NCI-H146 treated with DMSO at 0.1 percent for 48 hours (cell line): ENCODE data around the gene MCTP1.
A peak's percentile ranks its signal among the peaks of the same experiment; 100 is the strongest.
"Not testable (repeated sequence)": the region's sequence is repeated elsewhere in the genome, so short reads cannot be mapped to it uniquely, and the experiment has no call there.

Experiments
- DNase-seq: peaks from one replicate; lab custom pipeline; 2025; ENCODE audit not compliant: unreplicated experiment; lab: John Stamatoyannopoulos, UW

The MCTP1 gene

DNA sequence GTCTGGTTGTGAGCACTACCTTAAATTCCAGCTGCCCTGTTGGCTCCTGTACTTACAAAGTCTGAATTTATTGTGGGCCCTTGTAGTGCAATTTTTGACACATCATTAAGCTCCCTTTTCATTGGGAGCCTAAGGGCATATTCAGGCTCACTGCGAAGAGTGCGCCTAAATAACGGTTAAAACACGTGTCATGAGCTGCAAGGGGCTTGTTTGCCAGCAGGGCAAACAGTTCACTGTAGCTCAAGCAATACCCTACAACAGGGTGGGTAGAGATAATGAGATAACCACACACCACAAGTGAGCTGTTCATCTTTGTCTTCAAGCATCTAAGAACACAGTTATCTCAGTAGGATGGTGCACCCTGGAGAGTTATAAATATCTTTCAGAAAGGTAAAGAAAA lies 452.2 kb downstream of the MCTP1 start:
- no peak for DNase-seq

DNA sequence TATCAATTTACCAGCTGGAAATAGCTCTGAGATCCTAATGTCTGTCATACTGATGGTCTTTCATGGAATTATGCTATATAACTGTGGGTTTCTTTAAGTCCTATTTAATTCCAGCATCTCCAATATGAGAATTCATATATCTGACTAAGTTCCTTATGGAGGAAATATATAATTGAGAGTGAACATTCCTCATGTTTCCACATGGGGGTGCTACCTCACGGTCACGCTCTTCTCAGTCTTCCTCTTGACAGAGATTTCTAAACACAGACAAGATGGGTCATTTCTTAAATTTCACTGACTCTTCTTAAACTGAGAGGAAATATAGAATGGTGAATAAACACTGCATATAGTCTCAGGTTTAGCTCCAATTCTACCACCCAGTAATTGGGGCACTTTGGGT lies 454.4 kb downstream of the MCTP1 start:
- DNase-seq, result no peak

DNA sequence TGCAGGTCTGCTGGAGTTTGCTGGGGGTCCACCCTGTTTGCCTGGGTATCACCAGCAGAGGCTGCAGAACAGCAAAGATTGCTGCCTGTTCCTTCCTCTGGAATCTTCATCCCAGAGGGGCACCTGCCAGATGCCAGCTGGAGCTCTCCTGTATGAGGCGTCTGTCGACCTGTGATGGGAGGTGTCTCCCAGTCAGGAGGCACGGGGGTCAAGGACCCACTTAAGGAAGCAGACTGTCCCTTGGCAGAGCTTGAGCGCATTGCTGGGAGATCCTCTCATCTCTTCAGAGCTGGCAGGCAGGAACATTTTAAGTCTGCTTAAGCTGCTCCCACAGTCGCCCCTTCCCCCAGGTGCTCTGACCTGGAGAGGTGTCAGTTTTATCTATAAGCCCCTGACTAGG lies 456.7 kb downstream of the MCTP1 start:
- DNase-seq, result not testable (repeated sequence)

DNA sequence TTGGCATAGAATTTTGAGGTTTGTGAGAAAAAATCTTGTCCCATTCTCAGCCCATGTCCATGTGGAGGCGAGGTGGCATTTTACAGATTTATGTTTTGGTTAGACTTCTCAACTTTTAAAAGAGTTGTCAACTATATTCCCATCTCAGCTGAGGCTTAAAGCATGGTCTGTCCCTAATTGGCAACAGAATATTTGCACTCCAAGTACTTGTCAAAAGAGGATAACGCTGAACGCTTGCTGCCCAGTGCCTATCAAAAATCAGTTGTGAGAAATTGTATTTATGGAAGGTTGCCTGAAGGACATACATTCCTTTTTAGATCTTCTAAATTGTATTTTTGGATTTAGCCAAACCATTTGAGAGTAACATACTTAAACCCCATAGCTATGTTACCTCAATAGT lies 464.4 kb downstream of the MCTP1 start:
- no peak for DNase-seq

DNA sequence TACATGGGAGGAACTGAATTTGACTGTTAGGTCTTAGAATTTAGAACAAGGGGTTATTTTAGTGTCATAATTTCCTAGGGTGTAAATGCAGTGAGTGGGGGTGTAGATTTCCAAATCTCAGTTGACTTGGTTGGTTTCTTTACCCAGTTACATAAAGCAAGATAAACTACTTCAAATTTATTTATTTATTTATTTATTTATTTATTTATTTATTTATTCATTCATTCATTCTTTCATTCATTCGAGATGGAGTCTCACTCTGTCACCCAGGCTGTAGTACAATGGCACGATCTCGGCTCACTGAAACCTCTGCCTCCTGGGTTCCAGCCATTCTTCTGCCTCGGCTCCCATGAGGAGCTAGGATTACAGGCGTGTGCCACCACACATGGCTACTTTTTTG lies 466.0 kb downstream of the MCTP1 start:
- no peak for DNase-seq

DNA sequence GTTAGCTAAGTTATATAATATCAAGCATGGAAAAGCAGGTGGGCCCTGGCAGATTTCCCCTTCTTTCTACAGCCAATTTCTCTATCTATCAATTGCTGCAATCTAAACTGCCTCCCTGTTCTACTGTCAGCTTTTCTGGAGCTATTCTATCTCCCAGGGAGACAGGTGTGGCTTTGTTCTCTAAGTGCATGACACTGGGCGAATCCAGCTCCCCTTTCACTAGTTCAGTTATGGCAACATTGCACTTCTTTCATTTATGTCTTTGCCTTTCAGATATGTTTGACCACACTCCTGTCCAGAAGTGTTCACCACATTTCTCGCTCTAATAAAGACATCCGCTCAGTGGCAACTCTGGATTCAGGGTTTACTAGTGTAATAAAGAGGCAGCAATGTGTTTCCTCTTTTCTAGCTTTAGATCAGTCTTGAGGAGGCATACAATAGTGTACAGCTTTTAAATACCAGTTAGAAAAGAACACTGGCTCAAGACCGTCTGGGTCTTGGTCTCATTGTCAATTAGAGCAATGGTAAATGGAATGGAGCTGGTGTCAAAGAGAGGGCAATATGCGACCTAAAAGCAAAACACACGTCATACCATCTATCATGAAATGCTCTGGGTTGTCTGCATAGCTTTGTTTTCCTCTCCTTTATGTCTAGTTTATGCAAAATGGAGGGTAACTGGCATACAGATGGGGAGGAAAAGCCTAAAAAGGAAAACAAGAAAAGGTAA lies 469.4 kb downstream of the MCTP1 start:
- peak; percentile 61 for DNase-seq

DNA sequence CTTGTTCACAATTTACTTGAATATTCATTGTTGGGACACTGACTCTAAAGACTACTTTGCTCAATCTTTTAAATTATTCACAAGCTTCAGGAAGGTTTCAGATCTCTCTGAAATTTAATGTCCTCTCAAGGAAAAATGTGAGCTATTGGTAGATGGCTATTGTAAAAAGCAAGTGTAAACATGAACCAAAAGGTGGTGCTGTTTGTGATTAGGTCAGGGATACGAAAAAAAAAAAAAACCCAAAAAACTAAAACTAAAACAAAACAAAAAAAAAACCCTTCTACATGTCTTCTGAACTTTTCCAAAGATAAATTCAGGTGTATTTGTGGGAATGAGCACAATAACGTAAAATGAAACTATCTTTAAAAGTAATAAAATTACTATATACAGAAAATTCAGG lies 472.7 kb downstream of the MCTP1 start:
- DNase-seq, result no peak

DNA sequence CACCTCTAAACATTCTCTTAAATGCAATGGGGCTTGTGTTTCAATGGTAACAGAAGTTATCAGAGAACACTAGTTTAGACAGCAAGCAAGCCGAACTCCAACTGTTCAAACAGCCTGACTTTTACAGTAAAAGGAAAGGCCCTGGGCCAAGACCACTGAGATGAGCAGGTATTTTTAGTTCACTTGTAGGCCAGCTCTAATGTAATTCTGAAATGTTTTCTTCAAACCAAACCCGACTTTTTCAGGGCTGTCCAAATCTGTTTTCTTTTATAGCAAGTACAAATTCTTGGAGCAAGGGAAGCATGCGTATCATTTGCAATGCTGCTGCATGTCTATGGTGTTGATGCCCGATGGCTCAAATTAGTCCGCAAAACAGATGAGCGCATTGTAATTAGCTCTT lies 473.6 kb downstream of the MCTP1 start:
- no peak for DNase-seq

DNA sequence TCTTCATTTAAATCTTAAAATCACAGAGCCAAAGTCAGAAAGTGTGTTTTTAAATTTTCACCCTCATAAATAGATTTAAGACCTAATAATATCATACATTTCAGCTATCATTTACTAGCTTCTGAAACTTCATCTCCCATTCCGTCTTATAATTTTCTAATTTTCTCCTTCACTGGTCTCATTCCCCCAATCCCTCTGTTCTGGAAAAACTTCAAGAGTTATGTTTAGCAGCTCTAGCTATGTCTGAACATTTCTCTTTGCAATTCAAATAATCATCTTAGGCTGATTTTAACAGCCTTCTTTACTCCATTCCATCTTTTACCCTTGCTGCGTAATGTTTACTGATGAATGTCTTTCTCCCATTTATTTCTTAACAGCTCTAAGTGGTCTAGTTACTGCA lies 474.0 kb downstream of the MCTP1 start:
- no peak for DNase-seq

DNA sequence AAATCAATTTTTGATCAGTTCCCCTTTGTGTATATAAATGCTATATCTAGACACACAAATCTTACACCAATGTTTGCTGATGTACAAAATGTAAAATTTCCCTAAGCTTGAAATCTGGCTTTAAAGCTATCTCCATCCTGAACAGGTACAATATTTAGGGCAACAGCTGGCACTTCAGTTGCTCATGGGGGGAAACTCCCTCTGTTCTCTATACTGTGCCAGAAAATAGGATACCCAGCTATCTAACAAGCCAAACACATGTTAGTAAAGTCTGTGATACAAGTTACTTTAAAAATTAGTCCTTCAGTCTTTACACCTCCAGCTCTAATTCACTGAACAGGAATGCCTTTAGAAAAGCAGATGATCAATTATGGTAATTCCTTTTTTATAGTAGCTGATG lies 474.6 kb downstream of the MCTP1 start:
- DNase-seq, result no peak

DNA sequence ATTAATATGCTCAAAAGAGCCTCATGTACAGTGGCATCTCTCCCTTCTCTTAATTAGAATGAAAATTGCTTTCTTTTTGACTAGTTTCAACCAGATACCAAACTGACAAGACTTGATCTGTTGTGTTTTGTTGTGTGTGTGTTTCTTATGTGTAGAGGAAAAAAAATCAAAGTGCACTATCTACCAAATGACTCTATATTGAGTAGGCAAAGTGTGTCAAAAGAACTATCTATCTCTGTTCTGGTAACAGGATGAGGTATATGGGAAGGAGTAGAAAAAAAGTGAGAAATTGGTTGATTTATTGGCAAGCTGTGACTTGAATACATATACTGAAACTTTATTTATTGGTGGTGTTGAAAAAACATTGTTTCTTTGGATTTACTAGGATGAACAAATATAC lies 476.4 kb downstream of the MCTP1 start:
- no peak for DNase-seq

DNA sequence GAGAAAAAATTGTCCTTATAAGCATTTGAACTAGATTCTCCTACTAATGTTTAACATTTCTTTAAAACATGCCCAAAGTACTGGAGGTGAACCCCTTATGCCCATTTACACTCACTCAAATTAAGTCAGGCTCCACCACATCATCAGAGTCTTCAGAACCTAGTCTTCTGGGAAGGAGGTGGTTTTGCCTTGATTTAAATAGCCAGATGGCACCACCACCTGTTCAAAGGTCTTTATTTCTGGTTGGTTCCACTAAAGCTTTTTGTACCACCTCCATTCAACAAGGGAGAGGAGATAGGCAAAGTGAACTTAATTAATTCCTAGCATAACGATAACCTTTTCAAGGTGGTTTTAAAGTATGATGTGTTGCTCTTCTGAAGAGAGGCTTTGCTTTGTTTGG lies 476.9 kb downstream of the MCTP1 start:
- no peak for DNase-seq

DNA sequence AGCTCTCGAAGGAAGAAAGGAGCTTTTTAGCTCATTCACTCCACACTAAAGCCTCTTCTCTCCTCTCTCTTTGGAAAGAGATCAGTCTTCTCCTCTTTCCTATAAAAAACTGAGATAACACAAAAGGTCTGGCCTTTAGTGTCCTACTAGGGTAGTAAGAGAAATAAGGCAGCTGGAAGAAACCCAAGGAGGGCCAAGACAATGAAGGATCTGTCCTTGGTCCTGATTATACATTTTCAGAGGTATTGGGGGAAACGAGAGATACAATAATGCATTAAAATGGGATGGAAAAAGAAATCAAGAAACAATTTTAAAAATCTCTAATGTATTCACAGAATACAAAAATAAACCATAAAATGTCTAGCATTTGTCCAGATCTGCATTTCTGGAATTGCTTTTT lies 482.4 kb downstream of the MCTP1 start:
- no peak for DNase-seq

DNA sequence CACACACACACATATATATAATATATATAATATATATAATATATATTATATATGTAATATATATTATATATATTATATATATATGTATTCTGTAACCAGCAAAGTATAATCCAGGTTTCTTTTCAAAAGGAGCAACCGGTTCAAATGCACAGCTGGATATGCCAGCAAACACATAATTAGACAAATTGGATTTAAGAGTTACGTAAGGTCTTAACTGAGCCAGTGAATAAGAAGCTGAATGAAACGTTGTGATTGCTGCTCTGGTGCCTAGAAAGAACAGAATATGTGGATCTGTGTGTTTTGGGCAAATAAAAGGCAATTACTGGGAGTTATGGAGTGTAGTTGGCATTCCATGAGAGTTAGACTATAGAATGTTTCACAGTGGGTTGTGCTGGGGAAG lies 488.3 kb downstream of the MCTP1 start:
- DNase-seq, result no peak

DNA sequence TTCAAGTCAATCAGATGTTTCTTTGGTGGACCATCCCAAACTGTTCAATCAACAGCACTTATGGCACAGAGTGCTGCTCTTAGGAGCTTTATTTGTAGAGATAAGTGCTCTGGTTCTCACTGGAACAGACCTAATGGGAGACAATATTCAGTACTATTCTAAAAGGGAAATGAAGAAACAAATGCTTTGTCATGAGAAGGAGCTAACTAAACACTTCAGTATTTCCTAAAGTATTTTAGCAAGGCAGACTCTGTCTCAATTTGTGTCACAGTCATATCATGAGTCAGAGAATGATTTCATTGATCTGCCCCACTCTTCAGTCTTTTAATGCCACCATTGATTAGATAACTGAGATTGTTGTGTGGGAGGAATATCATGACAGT lies 491.1 kb downstream of the MCTP1 start:
- DNase-seq, result no peak

DNA sequence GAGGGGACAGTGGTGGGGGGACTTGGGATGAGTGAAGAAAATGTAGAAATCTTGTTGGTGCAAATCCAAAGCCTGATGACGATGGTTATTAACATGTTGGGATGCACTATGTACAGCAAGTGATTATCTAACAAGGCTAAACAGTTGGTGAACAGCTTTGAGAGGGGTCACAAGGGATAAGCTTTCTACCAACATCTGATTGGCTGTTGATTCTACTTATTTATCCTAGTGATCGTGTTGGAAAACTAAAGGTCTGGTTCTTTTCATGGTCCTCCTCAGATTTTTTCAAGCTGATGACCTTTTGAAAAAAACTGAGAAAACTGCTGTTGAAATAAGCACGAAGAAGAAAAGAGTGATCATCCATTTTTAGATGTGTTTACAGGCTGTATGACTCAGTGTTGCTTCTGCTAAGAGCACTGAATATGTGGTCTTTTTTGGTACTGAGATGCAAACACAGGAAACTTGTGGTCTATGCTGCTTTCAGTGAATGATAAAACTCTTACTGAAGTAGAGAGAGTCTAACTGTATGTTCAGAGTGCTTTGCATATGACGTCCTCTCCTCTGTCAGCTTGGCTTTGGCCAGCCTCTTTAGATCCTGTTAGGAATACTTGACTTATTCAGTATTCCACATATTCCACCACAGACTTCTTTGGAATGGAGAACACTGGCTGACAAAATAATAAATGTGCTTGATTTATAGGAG lies 491.6 kb downstream of the MCTP1 start:
- DNase-seq, result no peak

DNA sequence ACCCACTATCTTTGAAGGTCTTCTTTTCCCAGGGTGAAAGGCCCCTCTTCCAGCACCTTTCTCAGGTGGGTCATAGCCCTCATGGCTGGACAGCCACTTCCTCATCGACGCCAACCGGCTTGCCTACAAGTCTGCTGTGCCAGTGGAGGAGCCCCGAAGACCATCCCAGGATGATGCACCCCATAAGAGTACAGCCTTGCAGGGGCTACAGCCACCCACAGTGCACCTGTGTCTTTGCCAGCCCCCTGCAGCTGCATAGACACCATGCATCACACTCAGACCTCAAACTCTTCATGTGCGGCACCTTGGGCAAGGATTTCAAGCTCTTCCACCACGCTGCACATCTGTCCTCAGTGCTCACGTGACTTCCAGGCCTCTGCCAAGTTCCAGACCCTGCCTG lies 493.1 kb downstream of the MCTP1 start:
- no peak for DNase-seq

DNA sequence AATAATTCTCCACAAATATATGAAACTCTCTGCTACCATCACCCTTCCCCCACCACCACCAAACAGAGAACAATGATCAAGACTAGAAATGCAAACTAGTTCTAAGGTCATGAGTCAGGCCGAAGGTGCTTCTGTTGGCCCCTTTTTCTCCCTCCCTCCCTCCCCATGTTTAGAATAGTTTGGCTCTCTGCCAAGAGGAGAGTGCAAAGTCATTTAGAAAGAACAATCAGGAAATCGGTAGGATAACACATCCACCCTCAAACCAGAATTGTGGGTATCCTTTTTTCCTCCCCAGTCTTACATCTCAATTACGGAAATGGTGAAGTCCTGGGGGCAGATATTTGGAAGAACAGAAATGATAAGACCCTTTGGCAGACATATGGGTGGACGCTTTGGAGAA lies 496.4 kb downstream of the MCTP1 start:
- DNase-seq, result no peak

DNA sequence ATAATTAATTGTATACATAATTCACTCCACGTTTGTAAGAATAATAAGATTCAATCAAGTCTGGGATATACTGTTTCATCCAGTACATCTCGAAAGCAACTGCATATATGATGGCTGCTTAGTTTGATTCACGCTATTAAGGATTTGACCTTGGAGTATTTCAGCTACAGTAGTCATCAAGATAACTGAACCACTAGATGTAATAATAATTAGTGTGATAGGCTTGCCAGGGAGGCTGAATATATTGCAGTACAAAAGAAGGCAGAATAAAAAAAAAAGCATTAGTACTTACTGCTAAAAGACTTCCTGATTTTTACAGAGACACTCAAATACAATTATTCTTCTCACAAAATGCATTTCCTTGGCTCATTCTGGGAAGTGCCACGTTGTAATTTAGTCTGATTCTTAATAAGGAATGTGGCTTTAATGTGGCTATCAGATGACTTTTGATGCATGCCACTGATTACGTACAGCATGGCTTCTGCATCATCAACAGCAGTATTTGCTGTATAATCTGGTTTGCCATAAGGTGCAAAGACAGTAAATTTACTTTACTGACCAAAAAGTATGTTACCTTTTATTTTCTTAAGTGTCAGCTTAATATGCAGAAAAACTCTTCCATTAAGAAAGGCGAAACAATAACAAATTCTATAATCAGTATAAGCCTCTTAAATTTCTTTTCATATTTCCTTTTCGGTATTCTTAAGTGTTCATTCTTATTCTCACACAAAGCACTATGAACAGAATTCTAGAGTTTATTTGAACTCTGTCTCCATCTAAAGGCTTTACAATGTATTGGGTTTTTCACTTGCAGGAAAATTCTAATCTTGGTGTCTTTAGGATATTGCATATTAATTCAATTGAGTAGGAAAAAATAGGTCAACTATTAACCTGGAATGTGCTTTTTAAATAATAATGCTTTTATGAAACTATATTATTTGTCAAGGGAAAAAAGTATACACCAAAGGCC lies 500.1 kb downstream of the MCTP1 start:
- peak; percentile 1 for DNase-seq

DNA sequence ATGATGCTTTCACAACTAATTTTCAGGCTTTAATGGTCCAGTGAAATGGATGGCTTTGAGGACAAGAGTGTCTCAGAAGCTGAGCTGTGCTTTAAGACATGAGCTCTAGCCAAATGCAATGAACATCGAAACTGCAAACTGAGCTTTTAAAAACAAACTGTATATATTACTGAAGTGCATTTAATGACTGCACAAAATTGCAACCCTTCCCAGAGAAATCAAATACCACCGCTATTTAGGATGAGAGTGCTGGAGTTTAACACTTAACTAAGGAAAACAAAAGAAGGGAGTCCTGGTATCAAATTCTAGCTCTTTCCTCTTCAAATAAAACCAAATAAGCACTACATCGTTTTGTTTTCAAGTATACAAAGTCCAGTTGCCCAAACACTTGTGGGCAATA lies 502.5 kb downstream of the MCTP1 start:
- DNase-seq, result no peak

DNA sequence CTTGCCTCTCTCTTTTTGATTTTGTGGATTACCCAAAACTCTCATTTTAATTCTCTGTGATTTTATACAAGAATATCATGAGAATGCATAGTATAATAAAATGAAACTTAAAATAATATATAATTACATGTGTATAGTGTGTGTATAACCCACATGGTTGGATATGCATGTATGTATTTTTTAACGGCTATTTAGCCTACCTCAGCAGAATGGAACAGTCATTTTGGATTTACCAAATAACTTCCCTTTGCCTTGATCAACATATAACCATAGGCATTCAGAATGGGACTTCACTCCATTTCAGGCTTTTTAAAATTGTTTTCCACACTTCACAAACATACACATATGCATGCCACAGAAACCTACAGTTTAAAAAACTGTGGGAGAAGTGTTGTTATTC lies 505.2 kb downstream of the MCTP1 start:
- no peak for DNase-seq

DNA sequence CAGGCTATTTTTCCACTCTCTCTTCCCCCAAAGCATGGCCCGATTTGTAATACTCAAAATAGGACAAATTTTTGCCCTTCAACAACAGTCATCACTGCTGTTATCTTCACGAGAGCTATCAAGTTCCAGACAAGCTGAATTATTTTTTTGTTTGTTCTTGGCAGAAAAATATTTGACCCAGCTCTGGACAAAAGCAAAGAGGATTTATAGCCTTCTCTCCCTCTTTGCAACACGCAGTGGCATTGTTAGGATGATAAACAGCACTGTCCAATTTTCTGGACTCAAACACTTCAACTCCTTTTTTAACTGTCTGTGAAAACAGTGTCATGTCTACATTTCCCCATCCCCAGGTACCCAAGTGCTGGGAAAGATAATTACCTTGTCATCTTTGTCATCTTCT lies 506.2 kb downstream of the MCTP1 start:
- DNase-seq, result peak; percentile 72
